OCI-LY1 (cell line): Measurements from ENCODE around the gene CHPF2.

ENCODE experiments used
- H2AFZ ChIP-seq: fragments of 200-600 bp; sonication (generic), shearing (Covaris generic); 2 replicates; pipeline ENCODE4 v1.6.0; 2014; ENCODE audit warnings: antibody characterized with exemption, mild to moderate bottlenecking, low read length
- H3F3A ChIP-seq: fragments of 200-600 bp; sonication (generic), shearing (Covaris generic); 2 replicates; pipeline ENCODE4 v1.6.0; 2014; ENCODE audit warnings: mild to moderate bottlenecking, antibody characterized with exemption, low read length, moderate library complexity; ENCODE audit not compliant: insufficient read depth
- H3K27ac ChIP-seq: fragments of 200-600 bp; sonication (generic); 2 replicates; pipeline ENCODE4 v1.5.1; 2014; ENCODE audit warnings: low read length, mixed run types, mild to moderate bottlenecking, low read depth; ENCODE audit not compliant: poor library complexity, severe bottlenecking
- H3K27me3 ChIP-seq: fragments of 200-600 bp; sonication (generic); 2 replicates; pipeline ENCODE4 v1.6.0; 2014; ENCODE audit warnings: antibody characterized with exemption, mild to moderate bottlenecking, low read length, moderate library complexity; ENCODE audit not compliant: insufficient read depth
- H3K36me3 ChIP-seq: fragments of 200-600 bp; sonication (generic); 2 replicates; pipeline ENCODE4 v1.6.1; 2014; ENCODE audit warnings: mild to moderate bottlenecking, antibody characterized with exemption, low read length, moderate library complexity, mixed read lengths; ENCODE audit not compliant: insufficient read depth
- H3K4me1 ChIP-seq: fragments of 200-600 bp; sonication (generic); 2 replicates; pipeline ENCODE4 v1.5.1; 2014; ENCODE audit warnings: mild to moderate bottlenecking, low read length, moderate library complexity; ENCODE audit not compliant: insufficient read depth, severe bottlenecking
- H3K4me2 ChIP-seq: fragments of 200-600 bp; sonication (generic), shearing (Covaris generic); 2 replicates; pipeline ENCODE4 v1.6.1; 2014; ENCODE audit warnings: low read length
- H3K4me3 ChIP-seq: fragments of 200-600 bp; sonication (generic); 2 replicates; pipeline ENCODE4 v1.5.1; 2014; ENCODE audit warnings: low read length, low read depth, mild to moderate bottlenecking, mixed read lengths; ENCODE audit not compliant: poor library complexity, severe bottlenecking
- H3K79me2 ChIP-seq: fragments of 200-600 bp; shearing (Covaris generic); 2 replicates; pipeline ENCODE4 v1.6.1; 2016; ENCODE audit warnings: mixed run types, low read length, mixed read lengths; ENCODE audit not compliant: insufficient read depth
- H3K9ac ChIP-seq: fragments of 200-600 bp; sonication (generic), shearing (Covaris generic); 2 replicates; pipeline ENCODE4 v1.6.1; 2014; ENCODE audit warnings: mild to moderate bottlenecking, low read length, mixed read lengths
- H3K9me2 ChIP-seq: fragments of 200-600 bp; sonication (generic), shearing (Covaris generic); 2 replicates; pipeline ENCODE4 v1.6.1; 2014; ENCODE audit warnings: low read depth, mild to moderate bottlenecking, low read length, mixed read lengths
- H3K9me3 ChIP-seq: fragments of 200-600 bp; shearing (Covaris generic); 2 replicates; pipeline ENCODE4 v1.6.1; 2014; ENCODE audit warnings: low read length, mixed read lengths
- H4K20me1 ChIP-seq: fragments of 200-600 bp; sonication (generic), shearing (Covaris generic); 2 replicates; pipeline ENCODE4 v1.6.0; 2016; ENCODE audit warnings: mild to moderate bottlenecking, low read length; ENCODE audit not compliant: insufficient read depth
- EZH2 ChIP-seq: fragments of 200-600 bp; sonication (generic), shearing (Covaris generic); IDR thresholded peaks from 2 replicates; pipeline ENCODE4 v1.8.0; 2017; ENCODE audit warnings: borderline replicate concordance, mixed run types, mild to moderate bottlenecking, antibody characterized with exemption, low read length, moderate library complexity, mixed read lengths
- TF ChIP-seq, protein P1 (sequence below): fragments of 200-600 bp; sonication (generic), shearing (Covaris generic); IDR thresholded peaks from 2 replicates; pipeline ENCODE4 v1.5.1; 2017; ENCODE audit warnings: mild to moderate bottlenecking, antibody characterized with exemption, low read length, moderate library complexity, mixed read lengths

CHPF2 gene, protein sequence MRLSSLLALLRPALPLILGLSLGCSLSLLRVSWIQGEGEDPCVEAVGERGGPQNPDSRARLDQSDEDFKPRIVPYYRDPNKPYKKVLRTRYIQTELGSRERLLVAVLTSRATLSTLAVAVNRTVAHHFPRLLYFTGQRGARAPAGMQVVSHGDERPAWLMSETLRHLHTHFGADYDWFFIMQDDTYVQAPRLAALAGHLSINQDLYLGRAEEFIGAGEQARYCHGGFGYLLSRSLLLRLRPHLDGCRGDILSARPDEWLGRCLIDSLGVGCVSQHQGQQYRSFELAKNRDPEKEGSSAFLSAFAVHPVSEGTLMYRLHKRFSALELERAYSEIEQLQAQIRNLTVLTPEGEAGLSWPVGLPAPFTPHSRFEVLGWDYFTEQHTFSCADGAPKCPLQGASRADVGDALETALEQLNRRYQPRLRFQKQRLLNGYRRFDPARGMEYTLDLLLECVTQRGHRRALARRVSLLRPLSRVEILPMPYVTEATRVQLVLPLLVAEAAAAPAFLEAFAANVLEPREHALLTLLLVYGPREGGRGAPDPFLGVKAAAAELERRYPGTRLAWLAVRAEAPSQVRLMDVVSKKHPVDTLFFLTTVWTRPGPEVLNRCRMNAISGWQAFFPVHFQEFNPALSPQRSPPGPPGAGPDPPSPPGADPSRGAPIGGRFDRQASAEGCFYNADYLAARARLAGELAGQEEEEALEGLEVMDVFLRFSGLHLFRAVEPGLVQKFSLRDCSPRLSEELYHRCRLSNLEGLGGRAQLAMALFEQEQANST

DNA sequence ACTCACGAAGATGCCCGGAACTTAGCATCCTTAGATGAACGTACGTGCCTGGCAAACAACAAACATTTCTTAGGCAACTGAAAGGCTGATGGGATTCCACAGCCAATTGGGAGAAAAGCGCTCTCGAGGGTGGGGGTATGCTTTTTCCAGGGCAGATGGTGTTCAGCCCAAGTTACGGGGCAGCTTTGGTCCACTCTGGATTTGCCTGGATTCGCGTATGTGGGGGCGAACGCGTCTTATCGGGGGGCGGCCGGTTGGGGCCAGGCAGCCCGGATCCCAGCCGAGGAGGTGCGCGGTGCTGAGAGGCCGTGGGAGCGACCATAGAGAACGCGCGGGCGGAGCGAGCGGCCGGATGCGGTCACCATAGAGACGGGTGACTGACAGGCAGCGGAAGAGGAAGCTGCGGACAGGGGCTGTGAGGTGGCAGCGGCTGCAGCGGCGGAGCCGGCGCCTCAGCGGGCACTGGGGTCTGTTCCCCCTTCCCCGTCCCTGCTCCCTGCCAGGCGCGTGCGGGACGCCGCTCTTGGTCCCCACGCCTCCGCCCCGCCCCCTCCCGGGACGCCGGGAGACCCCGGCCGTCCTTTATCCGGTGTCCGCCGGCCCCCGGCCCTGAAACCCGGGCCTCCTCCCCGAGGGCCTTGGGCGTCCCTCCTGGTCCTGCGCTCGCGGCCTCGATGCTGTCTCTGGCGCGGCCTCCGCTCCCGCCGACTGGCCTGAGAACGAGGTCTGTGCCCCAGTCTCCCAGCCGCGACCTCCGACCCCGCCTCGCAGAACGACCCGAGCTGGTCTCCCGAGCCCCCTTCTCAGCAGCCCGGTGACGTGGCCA is at the start of gene CHPF2:
Gene CHPF2, plus strand, starts transcription at position 393 of the 826 bp plus-strand sequence. CDS start 1,529 bp downstream, outside the sequence.
- Histone ChIP-seq H3K36me3 (peaks cover 38% of the 10 kb centered on the region), H3F3A (no peaks in the 10 kb centered on the region), H3K4me1 (peaks cover 28% of the 10 kb centered on the region), H3K27ac (peak within 1 kb of the TSS; percentile 10), H4K20me1 (no peaks in the 10 kb centered on the region), H3K79me2 (peaks cover 11% of the 10 kb centered on the region; the same call in 1 of the 2 replicates), H3K9me2 (no peaks in the 10 kb centered on the region), H2AFZ (peak within 1 kb of the TSS; percentile 94), H3K9me3 (no peaks in the 10 kb centered on the region), H3K4me3 (peak within 1 kb of the TSS; percentile 91), H3K4me2 (peak within 1 kb of the TSS; percentile 96), H3K9ac (peak within 1 kb of the TSS; percentile 93), H3K27me3 (no peaks in the 10 kb centered on the region)
- TF ChIP-seq, protein P1, sequence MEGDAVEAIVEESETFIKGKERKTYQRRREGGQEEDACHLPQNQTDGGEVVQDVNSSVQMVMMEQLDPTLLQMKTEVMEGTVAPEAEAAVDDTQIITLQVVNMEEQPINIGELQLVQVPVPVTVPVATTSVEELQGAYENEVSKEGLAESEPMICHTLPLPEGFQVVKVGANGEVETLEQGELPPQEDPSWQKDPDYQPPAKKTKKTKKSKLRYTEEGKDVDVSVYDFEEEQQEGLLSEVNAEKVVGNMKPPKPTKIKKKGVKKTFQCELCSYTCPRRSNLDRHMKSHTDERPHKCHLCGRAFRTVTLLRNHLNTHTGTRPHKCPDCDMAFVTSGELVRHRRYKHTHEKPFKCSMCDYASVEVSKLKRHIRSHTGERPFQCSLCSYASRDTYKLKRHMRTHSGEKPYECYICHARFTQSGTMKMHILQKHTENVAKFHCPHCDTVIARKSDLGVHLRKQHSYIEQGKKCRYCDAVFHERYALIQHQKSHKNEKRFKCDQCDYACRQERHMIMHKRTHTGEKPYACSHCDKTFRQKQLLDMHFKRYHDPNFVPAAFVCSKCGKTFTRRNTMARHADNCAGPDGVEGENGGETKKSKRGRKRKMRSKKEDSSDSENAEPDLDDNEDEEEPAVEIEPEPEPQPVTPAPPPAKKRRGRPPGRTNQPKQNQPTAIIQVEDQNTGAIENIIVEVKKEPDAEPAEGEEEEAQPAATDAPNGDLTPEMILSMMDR = no peak
- no peak for TF ChIP-seq EZH2

DNA sequence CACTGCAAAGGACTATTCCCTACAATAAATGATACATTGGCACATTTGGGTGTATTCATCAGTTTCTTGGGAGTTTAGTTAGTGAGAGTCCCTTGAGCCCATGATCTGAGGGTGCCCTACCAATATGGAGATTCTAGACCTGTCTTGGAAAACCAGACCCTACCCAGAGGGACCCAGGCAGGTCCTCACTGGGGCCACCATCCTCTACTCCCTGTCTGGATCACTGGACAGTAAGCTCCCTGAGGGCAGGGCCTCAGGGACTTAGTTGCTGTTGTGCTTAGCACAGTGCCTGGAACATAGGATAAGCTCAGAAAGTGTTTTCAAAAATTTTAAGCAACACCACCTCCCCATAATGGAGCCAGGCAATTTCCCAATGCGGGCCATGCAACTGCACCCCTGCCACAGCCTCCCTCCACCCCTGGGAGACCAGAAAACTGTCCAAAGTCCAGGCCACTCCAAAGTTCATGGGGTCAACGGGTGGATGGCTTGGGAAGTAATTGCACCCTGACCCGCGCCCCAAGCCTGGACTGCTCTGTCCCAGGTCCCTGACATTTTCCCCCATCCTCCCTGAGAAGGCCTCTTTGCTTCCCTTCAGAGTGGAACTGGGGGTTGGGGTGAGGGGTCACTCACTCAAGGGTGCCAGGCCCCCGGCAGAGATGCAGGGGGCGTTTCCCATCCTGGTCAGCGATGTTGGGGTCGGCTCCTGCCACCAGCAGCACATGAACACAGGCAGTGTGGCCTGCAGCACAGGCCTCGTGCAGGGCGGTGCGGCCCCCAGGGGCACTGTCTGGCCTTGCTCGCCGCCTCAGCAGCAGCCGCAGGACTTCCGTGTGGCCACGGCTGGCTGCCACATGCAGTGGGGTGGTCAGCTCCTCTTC is 46.3 kb upstream of the CHPF2 start:
- H2AFZ ChIP-seq = no peak overlapping the region
- no peaks in the 10 kb centered on the region for H3K9me3 ChIP-seq
- H3K27me3 ChIP-seq = peaks cover 33% of the 10 kb centered on the region; the same call in 1 of the 2 replicates
- no peaks in the 10 kb centered on the region for H3F3A ChIP-seq
- H4K20me1 ChIP-seq = no peaks in the 10 kb centered on the region
- H3K4me3 ChIP-seq = no peak overlapping the region
- no peaks in the 10 kb centered on the region for H3K4me1 ChIP-seq
- no peaks in the 10 kb centered on the region for H3K79me2 ChIP-seq
- no peak overlapping the region for H3K4me2 ChIP-seq
- no peaks in the 10 kb centered on the region for H3K9me2 ChIP-seq
- no peaks in the 10 kb centered on the region for H3K36me3 ChIP-seq
- no peak overlapping the region for H3K27ac ChIP-seq
- TF ChIP-seq, protein P1 = no peak
- TF ChIP-seq EZH2 = no peak
- no peak overlapping the region for H3K9ac ChIP-seq
